Activated T-cell treated with anti-CD3 and anti-CD28 coated beads for 4 hours (primary cell): Measurements from ENCODE around the gene ST14.
"Not testable (repeated sequence)": the region's sequence is repeated elsewhere in the genome, so short reads cannot be mapped to it uniquely, and the experiment has no call there.

Source experiments
- DNase-seq: peaks from one replicate; pipeline ENCODE4 v3.0.0-alpha.2; 2020

Gene ST14

GRCh38 chr11:130165601-130166456 is 6.2 kb downstream of the ST14 start:
- DNase-seq: no peak

- no peak for DNase-seq
These were observed 6.8 kb downstream of the ST14 start for GRCh38 chr11:130166457-130166784.

DNA sequence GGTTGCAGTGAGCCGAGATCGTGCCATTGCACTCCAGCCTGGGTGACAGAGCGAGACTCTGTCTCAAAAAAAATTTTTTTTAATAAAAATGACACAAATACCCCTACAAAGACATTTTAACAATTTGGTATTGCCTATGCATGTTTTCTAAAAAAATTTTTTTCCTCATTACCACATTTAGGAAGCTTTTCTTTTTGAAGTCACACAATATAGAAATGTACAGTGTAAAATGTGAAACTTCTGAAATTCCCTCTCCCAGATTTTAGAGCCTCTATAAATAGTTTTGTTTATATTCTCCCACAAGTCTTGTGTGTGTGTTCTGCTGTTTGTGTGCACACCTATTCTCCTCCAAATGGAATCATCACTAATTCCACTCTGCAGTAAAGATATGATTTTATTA is 7.6 kb downstream of the ST14 start:
- no peak for DNase-seq

DNA sequence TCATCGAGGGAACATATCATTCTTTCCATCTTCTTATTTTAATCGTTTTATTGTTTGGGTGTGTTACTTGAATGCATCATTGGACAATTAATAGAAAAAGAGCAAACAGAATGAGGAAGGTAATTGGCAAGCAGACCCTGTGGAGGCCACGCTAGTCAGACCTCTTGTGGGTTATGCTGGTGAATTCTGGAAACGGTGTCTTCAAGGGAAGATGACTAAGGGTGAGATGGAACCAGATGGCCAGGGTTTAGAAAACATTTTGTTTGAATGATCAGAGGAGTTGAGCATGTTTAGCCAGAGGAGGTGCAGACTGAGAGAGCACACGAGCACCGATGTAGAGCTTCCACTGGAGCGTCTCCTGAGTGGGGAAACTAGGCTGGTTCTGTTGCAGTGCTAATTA is 8.5 kb downstream of the ST14 start:
- no peak for DNase-seq

GRCh38 chr11:130170345-130170744 is 10.8 kb downstream of the ST14 start:
- no peak for DNase-seq

GRCh38 chr11:130171534-130171933 is 12.0 kb downstream of the ST14 start:
- DNase-seq: no peak

DNA sequence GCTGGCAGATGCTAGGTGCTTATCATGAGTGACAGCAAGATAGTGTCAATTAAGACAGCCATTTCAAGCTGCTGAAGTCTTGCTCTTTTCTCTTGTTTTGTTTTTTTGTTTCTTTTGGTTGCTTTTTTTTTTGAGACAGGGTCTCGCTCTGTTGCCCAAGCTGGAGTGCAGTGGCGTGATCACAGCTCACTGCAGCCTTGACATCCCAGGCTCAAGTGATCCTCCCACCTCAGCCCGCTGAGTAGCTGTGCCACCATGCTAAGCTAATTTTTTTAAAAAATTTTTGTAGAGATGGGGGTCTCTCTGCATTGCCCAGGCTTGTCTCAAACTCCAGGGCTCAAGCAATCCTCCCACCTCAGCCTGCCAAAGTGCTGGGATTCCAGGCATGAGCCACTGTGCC is 12.4 kb downstream of the ST14 start:
- DNase-seq: not testable (repeated sequence)

- no peak for DNase-seq
These were observed 15.1 kb downstream of the ST14 start for GRCh38 chr11:130174642-130175041.

GRCh38 chr11:130175898-130176297 is 16.3 kb downstream of the ST14 start:
- no peak for DNase-seq

DNA sequence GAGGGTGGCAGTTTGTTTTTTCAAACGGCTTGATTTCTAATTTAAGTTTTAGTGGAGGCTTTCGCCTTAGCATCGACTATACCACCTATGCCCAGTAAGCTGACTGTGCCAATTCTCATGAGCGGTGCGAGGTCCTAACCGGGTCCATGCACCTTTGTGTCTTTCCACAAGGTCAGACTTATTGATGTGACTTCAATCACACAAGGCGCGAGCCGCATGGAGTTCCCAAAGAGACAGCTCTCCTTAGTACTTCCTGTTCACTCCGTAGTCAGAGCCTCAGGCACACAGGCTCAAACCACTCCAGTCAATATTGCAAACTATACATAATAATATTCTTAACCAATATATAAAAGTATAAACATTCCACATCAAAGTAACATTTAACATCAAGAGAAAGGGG is 18.2 kb downstream of the ST14 start:
- DNase-seq: no peak

- DNase-seq: no peak
These were observed 19.1 kb downstream of the ST14 start for GRCh38 chr11:130178441-130179339.

DNA sequence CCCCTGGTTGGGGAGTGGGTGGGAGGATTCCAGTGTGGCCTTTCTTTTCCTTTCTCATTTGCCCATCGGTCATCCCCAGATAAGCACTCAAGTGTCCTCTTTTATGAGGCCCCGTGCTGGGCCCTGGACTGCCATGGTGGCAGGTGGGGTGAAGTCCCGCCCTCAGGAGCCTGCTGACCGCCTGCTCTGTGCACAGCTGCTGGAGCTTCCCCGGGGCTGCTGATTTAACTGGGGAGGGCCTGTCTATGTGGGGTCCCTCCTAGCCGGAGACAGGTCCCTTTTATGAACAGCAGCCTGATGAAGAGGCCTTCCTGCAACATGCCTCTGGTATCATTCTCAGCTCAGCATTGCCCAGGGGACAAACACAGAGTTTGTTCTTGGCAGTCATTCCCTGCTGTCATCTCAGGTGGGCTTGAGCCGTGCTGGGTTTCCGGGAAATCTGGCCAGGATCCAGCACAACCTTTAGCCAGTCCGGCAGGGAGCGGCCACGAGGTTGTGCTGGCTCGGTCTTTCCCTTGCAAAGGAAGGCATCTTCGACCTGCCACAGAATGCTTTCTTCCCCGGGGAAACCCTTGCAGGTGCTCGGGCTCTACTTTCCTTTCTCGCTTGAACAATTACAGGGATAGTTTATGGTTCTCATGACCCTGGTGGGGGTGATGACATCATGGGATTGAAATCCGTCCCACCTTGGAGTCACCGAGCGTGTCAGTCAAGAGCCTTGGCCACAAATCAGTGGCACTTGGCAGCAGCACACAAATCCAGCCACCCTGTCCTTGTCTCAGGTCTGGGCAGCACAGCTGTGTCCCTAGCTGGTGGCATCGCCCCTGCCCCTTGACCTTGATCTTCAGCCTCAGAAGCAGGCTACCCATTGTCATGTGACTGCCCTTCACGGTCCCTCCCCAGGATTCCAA is 20.1 kb downstream of the ST14 start:
- no peak for DNase-seq

GRCh38 chr11:130180491-130180890 is 20.9 kb downstream of the ST14 start:
- DNase-seq: no peak

GRCh38 chr11:130180896-130181294 is 21.3 kb downstream of the ST14 start:
- DNase-seq: no peak

DNA sequence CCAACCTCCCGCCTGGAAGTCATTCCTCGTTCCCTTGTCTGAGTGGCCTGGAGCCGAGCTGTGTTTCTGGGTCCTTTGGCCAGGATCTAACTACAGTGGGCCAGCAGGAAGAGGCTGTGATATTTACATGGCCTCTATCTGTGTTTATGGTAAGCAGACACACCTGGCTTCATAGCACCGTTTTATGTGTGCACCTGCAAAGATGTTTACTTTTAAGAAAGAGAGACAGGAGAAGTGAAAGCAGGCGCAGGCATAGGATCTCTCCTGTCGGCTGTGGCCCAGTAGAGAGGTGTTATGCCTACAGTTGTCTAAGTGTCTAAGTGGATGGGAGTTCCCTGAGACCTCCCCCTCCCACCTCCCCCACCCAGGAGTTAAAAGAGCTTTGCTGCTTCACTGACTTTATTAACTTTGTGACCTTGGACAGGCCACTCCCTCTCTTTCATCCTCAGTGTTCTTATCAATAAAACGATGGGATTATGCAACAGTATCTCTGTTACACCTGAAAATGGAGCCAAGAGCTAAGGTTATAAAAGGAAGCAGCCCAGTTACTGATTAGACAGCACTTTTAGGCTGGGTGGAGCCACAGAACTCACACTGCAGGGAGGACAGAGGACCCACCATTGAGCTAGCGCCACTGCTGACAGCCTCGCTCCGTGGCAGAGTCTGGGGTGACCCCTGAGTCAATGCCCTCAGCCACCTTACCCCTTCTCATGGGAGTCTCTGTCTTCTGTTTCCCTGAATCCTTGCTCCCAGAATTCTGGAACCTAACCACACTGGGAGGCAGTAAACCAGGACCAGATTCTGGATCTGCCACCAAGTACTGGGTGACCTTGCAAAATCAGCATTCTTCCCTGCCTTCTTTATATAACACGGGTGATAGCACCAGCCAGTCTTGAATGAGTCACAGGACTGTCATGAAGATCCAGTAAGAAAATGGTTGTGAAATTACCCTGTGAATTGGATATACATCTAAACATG is 22.0 kb downstream of the ST14 start:
- DNase-seq: no peak

DNA sequence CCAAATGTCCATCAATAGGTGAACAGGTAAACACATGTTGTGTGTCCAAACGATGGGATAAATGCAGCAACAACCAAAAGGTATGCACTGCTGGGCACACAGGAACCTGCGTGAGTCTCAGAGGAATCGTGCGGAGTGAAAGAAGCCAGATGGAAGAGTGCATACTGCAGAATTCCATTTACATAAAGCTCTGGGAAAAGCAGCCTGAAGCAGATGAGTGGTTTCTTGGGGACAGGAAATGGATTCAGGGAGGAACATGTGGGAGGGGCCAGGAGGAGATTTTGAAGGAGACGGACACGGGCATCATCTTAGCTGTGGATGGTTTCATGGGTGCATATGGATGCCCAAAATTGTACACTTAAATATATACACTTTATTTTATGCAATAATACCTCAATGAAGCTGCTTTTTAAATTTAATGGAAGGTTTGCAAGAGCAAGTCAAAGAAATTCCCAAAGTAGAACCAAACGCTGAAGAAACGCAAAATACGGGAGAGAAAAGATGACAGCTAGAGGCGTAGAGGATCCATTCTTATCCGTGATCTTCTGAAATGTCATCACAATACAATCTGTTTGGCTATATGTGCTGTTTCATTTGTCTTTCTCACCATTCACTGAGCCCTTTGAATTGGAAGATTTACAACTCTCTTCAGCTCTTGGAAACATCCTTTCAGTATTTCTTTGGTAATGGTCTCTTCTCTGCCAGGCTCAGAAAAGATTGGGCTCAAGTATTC is 24.5 kb downstream of the ST14 start:
- DNase-seq: no peak

- no peak for DNase-seq
These were observed 27.5 kb downstream of the ST14 start for GRCh38 chr11:130187096-130187495.

- no peak for DNase-seq
These were observed 28.5 kb downstream of the ST14 start for GRCh38 chr11:130188047-130188446.

DNA sequence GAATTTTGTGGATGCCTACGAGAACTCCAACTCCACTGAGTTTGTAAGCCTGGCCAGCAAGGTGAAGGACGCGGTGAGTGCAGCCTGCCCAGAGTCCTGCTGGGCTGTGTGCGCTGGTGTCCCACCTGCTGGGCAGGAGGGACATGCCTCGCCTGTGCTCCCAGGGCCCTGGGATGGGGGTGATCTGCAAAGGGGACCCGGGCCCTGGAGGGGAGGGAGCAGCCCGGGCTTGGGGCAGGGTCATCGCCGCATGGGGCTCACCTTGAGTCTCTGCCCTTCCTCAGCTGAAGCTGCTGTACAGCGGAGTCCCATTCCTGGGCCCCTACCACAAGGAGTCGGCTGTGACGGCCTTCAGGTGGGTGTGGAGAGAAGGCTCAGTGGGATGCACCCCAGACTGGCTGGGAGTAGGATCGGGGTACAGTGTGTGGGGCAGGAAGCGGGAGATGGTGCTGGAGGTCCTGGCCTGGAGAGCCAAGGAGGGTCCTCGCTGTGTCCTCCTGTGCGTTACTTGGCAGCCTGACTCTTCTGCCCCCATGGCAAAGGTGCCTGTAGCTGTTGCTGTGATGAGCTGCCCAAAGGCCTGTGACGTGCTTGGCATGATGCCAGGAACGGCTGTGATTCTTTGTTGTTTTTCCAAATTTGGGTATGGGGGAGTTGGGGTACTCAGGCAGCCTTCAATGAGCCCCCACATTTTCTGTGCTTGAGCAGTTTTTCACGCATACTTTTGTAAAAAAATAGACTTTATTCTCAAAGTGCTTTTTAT is 29.2 kb downstream of the ST14 start:
- DNase-seq: no peak

- DNase-seq: no peak
These were observed 30.1 kb downstream of the ST14 start for GRCh38 chr11:130189492-130190210.
